Measurements from ENCODE around the gene PNPT1. TPM values are rescaled to one million over a fixed set of nuclear protein-coding genes. Genes with fewer than 3 reads are reported as not detected.
"Not testable (repeated sequence)": the region's sequence is repeated elsewhere in the genome, so short reads cannot be mapped to it uniquely, and the experiment has no call there.

The PNPT1 gene
- total RNA-seq, 2 donors from 2014 or later = 24.2 to 52.4 TPM

GRCh38 chr2:55710025-55710424, 16.4 kb upstream of the PNPT1 start:
- ATAC-seq (replicated peaks) = no peak
- Mint-ChIP-seq H3K4me3 (no peak overlapping the region), H3K27me3 (peaks cover 11% of the 10 kb centered on the region), H3K27ac (no peak overlapping the region), H3K4me1 (no peaks in the 10 kb centered on the region), H3K36me3 (ENCODE audit: low read depth) (no peaks in the 10 kb centered on the region), H3K9me3 (no peaks in the 10 kb centered on the region)

- Mint-ChIP-seq H3K4me3 (no peak overlapping the region), H3K36me3 (ENCODE audit: low read depth) (no peaks in the 10 kb centered on the region)
Observed at GRCh38 chr2:55707751-55708150, 14.1 kb upstream of the PNPT1 start.

GRCh38 chr2:55706258-55706657, 12.6 kb upstream of the PNPT1 start:
- not testable (repeated sequence) for H3K4me3 Mint-ChIP-seq; H3K36me3 Mint-ChIP-seq (ENCODE audit: low read depth); H3K27me3 Mint-ChIP-seq; H3K4me1 Mint-ChIP-seq; ATAC-seq (replicated peaks); H3K9me3 Mint-ChIP-seq; H3K27ac Mint-ChIP-seq

More at GRCh38 chr2:55707751-55708150, 14.1 kb upstream of the PNPT1 start:
- Mint-ChIP-seq H3K27me3 (peaks cover 10% of the 10 kb centered on the region), H3K27ac (no peak overlapping the region), H3K9me3 (no peaks in the 10 kb centered on the region), H3K4me1 (no peaks in the 10 kb centered on the region)
- ATAC-seq (replicated peaks) = no peak

GRCh38 chr2:55705027-55705653, 11.5 kb upstream of the PNPT1 start:
- no peak for ATAC-seq (replicated peaks)
- H3K4me1 Mint-ChIP-seq = no peaks in the 10 kb centered on the region
- H3K27me3 Mint-ChIP-seq = peaks cover 7% of the 10 kb centered on the region
- no peak overlapping the region for H3K27ac Mint-ChIP-seq
- H3K9me3 Mint-ChIP-seq = no peaks in the 10 kb centered on the region
- no peak overlapping the region for H3K4me3 Mint-ChIP-seq
- no peaks in the 10 kb centered on the region for H3K36me3 Mint-ChIP-seq (ENCODE audit: low read depth)

GRCh38 chr2:55703350-55703749, 9.7 kb upstream of the PNPT1 start:
- Mint-ChIP-seq H3K27ac (no peak overlapping the region), H3K4me1 (no peaks in the 10 kb centered on the region), H3K4me3 (no peak overlapping the region), H3K36me3 (ENCODE audit: low read depth) (no peaks in the 10 kb centered on the region), H3K27me3 (peaks cover 7% of the 10 kb centered on the region), H3K9me3 (no peaks in the 10 kb centered on the region)
- ATAC-seq (replicated peaks) = no peak

- peak overlapping the region; percentile 95 for H3K4me3 Mint-ChIP-seq
- not testable (repeated sequence) for H3K27me3 Mint-ChIP-seq; ATAC-seq (replicated peaks); H3K9me3 Mint-ChIP-seq
- H3K27ac Mint-ChIP-seq = peak overlapping the region; percentile 94
- peaks cover 41% of the 10 kb centered on the region for H3K36me3 Mint-ChIP-seq (ENCODE audit: low read depth)
- H3K4me1 Mint-ChIP-seq = peaks cover 10% of the 10 kb centered on the region
Observed at GRCh38 chr2:55692740-55693139, 904 bp downstream of the PNPT1 start.

- ATAC-seq (replicated peaks) = no peak
- no peak overlapping the region for H3K4me3 Mint-ChIP-seq
- H3K36me3 Mint-ChIP-seq (ENCODE audit: low read depth) = peaks cover 94% of the 10 kb centered on the region
- H3K27me3 Mint-ChIP-seq = no peaks in the 10 kb centered on the region
- no peaks in the 10 kb centered on the region for H3K9me3 Mint-ChIP-seq
- H3K4me1 Mint-ChIP-seq = no peaks in the 10 kb centered on the region
- H3K27ac Mint-ChIP-seq = no peak overlapping the region
Observed at GRCh38 chr2:55672630-55673029, 21.0 kb downstream of the PNPT1 start.

- H3K4me3 Mint-ChIP-seq = no peak overlapping the region
Observed at GRCh38 chr2:55668956-55669355, 24.7 kb downstream of the PNPT1 start.

GRCh38 chr2:55653255-55653654, 40.4 kb downstream of the PNPT1 start:
- Mint-ChIP-seq H3K36me3 (ENCODE audit: low read depth) (peaks cover 88% of the 10 kb centered on the region), H3K4me3 (no peak overlapping the region), H3K27me3 (no peaks in the 10 kb centered on the region), H3K9me3 (no peaks in the 10 kb centered on the region), H3K27ac (no peak overlapping the region), H3K4me1 (no peaks in the 10 kb centered on the region)
- no peak for ATAC-seq (replicated peaks)

More at GRCh38 chr2:55668956-55669355, 24.7 kb downstream of the PNPT1 start:
- H3K27ac Mint-ChIP-seq = no peak overlapping the region
- ATAC-seq (replicated peaks) = no peak
- H3K4me1 Mint-ChIP-seq = no peaks in the 10 kb centered on the region
- peaks cover 96% of the 10 kb centered on the region for H3K36me3 Mint-ChIP-seq (ENCODE audit: low read depth)
- H3K9me3 Mint-ChIP-seq = no peaks in the 10 kb centered on the region
- H3K27me3 Mint-ChIP-seq = no peaks in the 10 kb centered on the region

GRCh38 chr2:55649211-55649610, 44.4 kb downstream of the PNPT1 start:
- Mint-ChIP-seq H3K27me3 (no peaks in the 10 kb centered on the region), H3K4me3 (no peak overlapping the region), H3K9me3 (no peaks in the 10 kb centered on the region), H3K36me3 (ENCODE audit: low read depth) (peaks cover 83% of the 10 kb centered on the region), H3K27ac (no peak overlapping the region), H3K4me1 (no peaks in the 10 kb centered on the region)
- ATAC-seq (replicated peaks) = no peak

- Mint-ChIP-seq H3K27ac (no peak overlapping the region), H3K4me1 (no peaks in the 10 kb centered on the region), H3K36me3 (ENCODE audit: low read depth) (peaks cover 91% of the 10 kb centered on the region), H3K4me3 (no peak overlapping the region), H3K27me3 (no peaks in the 10 kb centered on the region), H3K9me3 (no peaks in the 10 kb centered on the region)
- no peak for ATAC-seq (replicated peaks)
Observed at GRCh38 chr2:55636831-55637230, 56.8 kb downstream of the PNPT1 start.

- Mint-ChIP-seq H3K4me3 (no peak overlapping the region), H3K36me3 (ENCODE audit: low read depth) (peaks cover 50% of the 10 kb centered on the region), H3K27me3 (no peaks in the 10 kb centered on the region)
Observed at GRCh38 chr2:55628931-55629330, 64.7 kb downstream of the PNPT1 start.

GRCh38 chr2:55627915-55628314, 65.7 kb downstream of the PNPT1 start:
- peaks cover 32% of the 10 kb centered on the region for H3K4me1 Mint-ChIP-seq
- H3K27ac Mint-ChIP-seq = no peak overlapping the region
- peaks cover 49% of the 10 kb centered on the region for H3K36me3 Mint-ChIP-seq (ENCODE audit: low read depth)
- ATAC-seq (replicated peaks) = no peak
- H3K4me3 Mint-ChIP-seq = no peak overlapping the region
- no peaks in the 10 kb centered on the region for H3K9me3 Mint-ChIP-seq
- no peaks in the 10 kb centered on the region for H3K27me3 Mint-ChIP-seq

More at GRCh38 chr2:55628931-55629330, 64.7 kb downstream of the PNPT1 start:
- Mint-ChIP-seq H3K9me3 (no peaks in the 10 kb centered on the region), H3K4me1 (peaks cover 22% of the 10 kb centered on the region), H3K27ac (no peak overlapping the region)
- peak; percentile 46 for ATAC-seq (replicated peaks)

- no peaks in the 10 kb centered on the region for H3K9me3 Mint-ChIP-seq
- H3K4me3 Mint-ChIP-seq = no peak overlapping the region
- peaks cover 32% of the 10 kb centered on the region for H3K36me3 Mint-ChIP-seq (ENCODE audit: low read depth)
- no peak overlapping the region for H3K27ac Mint-ChIP-seq
- H3K4me1 Mint-ChIP-seq = peaks cover 42% of the 10 kb centered on the region
- no peak for ATAC-seq (replicated peaks)
- no peaks in the 10 kb centered on the region for H3K27me3 Mint-ChIP-seq
Observed at GRCh38 chr2:55621802-55622201, 71.8 kb downstream of the PNPT1 start.

GRCh38 chr2:55620123-55620779, 73.4 kb downstream of the PNPT1 start:
- no peaks in the 10 kb centered on the region for H3K27me3 Mint-ChIP-seq
- no peak overlapping the region for H3K4me3 Mint-ChIP-seq
- no peak for ATAC-seq (replicated peaks)
- H3K36me3 Mint-ChIP-seq (ENCODE audit: low read depth) = peaks cover 20% of the 10 kb centered on the region
- H3K4me1 Mint-ChIP-seq = peaks cover 32% of the 10 kb centered on the region
- H3K9me3 Mint-ChIP-seq = no peaks in the 10 kb centered on the region
- no peak overlapping the region for H3K27ac Mint-ChIP-seq

Data from activated T-helper 17 cell treated with anti-CD3 and anti-CD28 coated beads, Interleukin-2, amount 50 U/mL, for 72 hours (primary cell).